NOMO-1 (cell line): ENCODE measurements around the gene GALNT16.
"Not testable (repeated sequence)": the region's sequence is repeated elsewhere in the genome, so short reads cannot be mapped to it uniquely, and the experiment has no call there.

Experiments used
- DNase-seq, 2 experiments: peaks; one replicate each; lab custom pipeline; 2025; ENCODE audit not compliant: unreplicated experiment in 2 of 2; lab: John Stamatoyannopoulos, UW

Gene GALNT16

GRCh38 chr14:69259168-69259526 lies 811 bp upstream of the GALNT16 start:
- no peak for DNase-seq

DNA sequence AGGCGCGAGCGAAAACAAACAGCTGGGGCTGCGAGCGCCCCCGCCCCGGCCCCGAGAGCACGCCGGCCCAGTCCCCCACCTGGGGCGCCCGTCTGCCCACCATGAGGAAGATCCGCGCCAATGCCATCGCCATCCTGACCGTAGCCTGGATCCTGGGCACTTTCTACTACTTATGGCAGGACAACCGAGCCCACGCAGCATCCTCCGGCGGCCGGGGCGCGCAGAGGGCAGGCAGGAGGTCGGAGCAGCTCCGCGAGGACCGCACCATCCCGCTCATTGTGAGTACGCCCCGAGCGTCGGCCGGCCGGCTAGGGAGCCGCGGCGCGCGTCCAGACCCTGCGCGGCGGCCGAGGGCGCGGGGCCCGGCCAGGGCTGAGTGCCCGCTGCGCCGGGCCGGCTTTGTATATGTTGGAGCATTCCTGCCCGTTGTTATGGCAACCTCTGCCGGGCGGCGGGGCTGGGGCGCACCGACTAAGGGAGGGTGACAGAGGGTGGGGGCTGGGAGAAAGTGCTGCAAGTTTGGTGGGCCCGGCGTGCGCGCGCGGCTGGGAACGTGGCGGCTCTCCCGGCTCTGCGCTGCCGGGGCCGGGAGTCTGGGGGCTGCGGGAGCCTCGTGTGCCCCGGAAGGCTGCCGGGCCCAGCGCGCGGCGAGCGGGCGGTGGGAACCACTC lies 367 bp downstream of the GALNT16 start:
- no peak for DNase-seq

GRCh38 chr14:69260861-69261564 lies 1.1 kb downstream of the GALNT16 start:
- DNase-seq = no peak

GRCh38 chr14:69261761-69262331 lies 1.9 kb downstream of the GALNT16 start:
- DNase-seq = no peak

DNA sequence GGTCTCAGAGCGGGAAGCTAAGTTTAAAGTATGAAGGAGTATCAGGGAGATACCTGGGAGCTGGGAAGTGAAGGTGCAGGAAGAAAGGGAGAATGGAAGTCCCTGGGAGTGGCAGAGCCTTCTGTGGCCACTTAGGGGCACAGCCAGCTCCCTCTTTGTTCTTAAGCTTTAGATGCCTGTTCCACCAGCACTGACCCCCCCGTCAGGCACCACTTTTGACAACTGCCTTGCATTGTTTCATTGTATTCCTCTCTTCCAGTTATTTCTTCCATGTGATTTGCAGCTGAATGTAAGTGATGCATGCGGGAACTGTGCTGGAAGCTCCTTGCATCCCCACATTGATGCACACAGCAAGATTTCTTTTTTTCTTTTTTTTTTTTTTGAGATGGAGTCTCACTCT lies 2.6 kb downstream of the GALNT16 start:
- no peak for DNase-seq

DNA sequence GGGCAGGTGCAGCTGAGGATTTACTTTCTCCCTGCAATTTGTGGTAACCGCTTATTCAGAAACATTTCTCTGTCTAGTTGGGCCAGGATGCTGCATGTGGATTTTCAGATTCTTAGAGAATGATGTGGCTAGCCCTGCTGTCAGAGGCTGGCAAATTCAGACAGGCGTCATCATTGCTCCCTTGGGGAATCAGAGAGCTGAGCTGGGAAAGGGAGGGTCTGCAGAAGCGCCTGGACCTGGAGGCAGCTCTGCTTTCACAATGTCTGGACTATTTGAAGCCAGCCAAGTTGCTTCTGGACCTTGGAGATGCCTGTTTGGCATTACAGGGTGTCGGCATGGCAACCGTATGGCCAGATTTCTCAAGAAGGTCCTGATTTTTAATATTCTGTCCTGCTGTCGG lies 3.4 kb downstream of the GALNT16 start:
- no peak for DNase-seq

DNA sequence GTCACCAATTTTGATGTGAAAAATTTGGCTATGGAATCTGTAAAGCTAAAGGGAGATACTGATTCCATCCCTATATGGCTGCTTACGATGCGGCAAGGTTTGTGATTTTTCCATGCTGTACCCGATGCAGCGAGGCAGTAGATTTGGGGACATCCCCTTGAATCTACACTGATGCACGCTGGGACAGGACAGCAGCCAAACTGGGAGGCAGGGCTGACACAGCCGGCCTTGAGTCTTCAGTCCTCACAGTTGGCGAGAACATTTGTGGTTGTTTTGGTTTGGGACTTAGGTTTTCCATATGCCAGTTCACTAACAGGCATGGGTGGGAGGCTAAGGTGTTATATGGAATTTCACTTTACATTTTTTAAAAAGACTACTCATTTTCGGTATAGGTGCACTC lies 3.8 kb downstream of the GALNT16 start:
- DNase-seq = no peak

GRCh38 chr14:69266572-69267345 lies 6.8 kb downstream of the GALNT16 start:
- no peak for DNase-seq

DNA sequence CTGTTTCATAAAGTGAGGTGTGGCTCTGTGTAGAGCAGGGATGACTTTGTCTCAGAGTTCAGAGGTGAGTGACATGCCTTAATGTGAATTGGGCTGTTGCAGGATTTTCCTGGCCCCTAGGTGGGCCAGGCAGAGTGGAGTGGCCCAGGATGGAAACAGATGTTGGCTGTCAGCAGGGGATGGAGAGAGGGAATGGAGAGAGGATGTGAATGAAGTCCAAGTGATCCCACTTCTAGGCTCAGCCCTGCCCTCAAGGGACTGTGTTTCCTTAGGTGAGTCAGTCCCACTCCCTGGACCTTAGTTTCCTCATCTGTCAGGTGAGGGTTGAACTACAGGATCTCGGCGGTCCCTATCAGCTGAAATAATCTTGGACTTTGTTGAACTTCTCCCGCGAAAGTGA lies 7.5 kb downstream of the GALNT16 start:
- no peak for DNase-seq

- DNase-seq = no peak
Measured at GRCh38 chr14:69268223-69268622, 8.3 kb downstream of the GALNT16 start.

GRCh38 chr14:69268763-69269162 lies 8.8 kb downstream of the GALNT16 start:
- DNase-seq = no peak

- DNase-seq = no peak
Measured at GRCh38 chr14:69269381-69269780, 9.4 kb downstream of the GALNT16 start.

GRCh38 chr14:69270097-69270496 lies 10.1 kb downstream of the GALNT16 start:
- DNase-seq = no peak

- no peak for DNase-seq
Measured at GRCh38 chr14:69270795-69271708, 11.1 kb downstream of the GALNT16 start.

DNA sequence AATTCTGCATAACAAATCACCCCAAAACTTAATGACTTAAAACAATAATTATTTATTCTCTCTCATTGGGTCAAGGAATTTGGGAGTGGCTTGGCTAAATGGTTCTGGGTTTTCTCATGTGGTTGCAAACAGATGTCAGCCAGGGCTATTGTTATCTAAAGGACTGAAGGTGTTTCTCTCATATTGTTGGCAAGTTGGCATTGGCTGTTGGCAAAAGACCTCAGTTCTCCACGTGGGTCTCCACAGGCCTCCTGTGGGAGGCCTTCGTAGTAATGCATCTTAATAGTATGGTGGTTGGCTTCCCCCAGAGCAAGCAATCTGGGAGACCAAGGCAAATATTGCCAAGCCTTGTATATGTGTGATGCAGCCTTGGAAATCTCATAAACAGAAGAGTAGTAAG lies 14.4 kb downstream of the GALNT16 start:
- DNase-seq = no peak

GRCh38 chr14:69275331-69275730 lies 15.4 kb downstream of the GALNT16 start:
- no peak for DNase-seq

DNA sequence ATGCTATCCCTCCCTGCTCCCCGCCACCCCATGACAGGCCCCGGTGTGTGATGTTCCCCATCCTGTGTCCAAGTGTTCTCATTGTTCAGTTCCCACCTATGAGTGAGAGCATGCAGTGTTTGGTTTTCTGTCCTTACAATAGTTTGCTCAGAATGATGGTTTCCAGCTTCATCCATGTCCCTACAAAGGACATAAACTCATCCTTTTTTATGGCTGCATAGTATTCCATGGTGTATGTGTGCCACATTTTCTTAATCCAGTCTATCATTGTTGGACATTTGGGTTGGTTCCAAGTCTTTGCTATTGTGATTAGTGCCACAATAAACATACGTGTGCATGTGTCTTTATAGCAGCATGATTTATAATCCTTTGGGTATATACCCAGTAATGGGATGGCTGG lies 17.4 kb downstream of the GALNT16 start:
- DNase-seq = not testable (repeated sequence)

GRCh38 chr14:69280746-69281291 lies 20.9 kb downstream of the GALNT16 start:
- DNase-seq = no peak

DNA sequence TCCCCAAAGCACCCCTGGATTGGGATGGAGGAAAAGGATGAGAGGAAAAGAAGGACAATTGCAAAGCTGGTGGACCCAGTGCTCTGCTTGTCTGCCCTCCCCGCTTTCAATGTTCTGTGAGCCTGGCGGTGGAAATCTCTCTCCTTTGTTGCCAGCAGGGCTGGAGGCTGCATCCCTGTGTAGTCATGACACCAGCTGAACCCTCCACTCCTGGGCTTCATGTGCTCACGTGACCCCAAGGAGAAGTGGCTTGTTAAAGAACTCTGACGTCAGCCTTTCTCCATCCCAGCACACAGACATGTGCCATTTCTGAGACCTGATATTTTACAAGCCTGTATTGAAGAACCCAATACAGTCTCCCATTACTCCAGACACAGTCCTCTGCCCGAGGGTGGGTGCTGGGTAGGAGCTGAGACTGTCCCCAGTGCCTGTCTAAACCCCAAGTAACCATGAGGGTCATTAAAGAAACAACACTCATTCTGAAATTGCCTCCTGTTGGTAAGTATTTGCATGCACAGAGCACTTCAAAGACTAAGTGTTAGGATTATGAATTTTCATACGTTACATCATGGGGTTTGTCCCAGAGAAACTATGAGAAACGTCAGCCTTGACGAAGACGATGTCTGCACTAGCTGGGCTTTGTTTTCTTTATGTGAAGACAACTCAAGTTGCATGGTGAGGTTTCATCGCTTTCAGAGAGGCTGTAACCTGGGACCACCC lies 21.7 kb downstream of the GALNT16 start:
- DNase-seq = no peak

GRCh38 chr14:69282448-69282847 lies 22.5 kb downstream of the GALNT16 start:
- no peak for DNase-seq
